ENCODE results near the gene CABP4. TPM values are rescaled to one million over a fixed set of nuclear protein-coding genes. Genes with fewer than 3 reads are reported as not detected.

CABP4 gene
- total RNA-seq, 1 experiment from 2014 or later = not detected

DNA sequence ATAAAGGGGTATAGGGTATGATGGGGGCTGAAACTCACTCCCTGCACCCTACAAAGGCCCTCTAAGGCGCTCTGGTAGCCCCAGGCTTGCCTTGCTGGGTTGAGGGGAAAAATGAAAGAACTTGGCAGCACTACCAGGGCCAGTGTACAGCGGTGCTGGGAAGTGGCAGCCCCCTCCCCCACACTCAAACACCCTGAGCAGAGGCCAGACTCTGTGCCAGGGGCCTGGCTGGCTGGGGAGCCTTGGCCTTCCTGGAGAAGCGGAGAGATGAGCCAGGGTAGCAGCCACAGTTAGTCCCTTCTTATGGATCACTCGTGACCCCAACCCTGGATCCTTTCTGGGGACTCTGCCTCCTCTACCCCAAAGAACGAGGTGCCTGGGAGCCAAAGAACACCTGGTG is 11.2 kb downstream of the CABP4 start:
- RAD21 ChIA-PET (ENCODE audit: low non-redundant PET in 1 of 2, low total read pairs in 2 of 2, uncharacterized antibody in 2 of 2, unreplicated experiment in 2 of 2) = no interaction called here
- H3K4me1 ChIP-seq (ENCODE audit: control insufficient read depth in 1 of 2, insufficient read depth in 2 of 2, low read length in 2 of 2) = peaks cover 35 to 59% of the 10 kb centered on the region in 2 experiments
- H3K9me2 ChIP-seq (ENCODE audit: insufficient read depth) = no peaks in the 10 kb centered on the region
- intact Hi-C loops (cut with micrococcal nuclease) = loop anchor here (5.0 kb wide), 1 partner anchor 114 kb away; the partner anchor contains the start of gene POLD4
- peak overlapping the region; percentile 100 for H3K4me2 ChIP-seq (ENCODE audit: low read length)
- TF ChIP-seq SIN3A (IDR thresholded peaks at IDR 0.05; ENCODE audit: low read depth) (no peak), SP1 (IDR thresholded peaks at IDR 0.05; ENCODE audit: low read depth) (no peak), RAD21 (IDR thresholded peaks at IDR 0.05; ENCODE audit: low read depth) (no peak), POLR2A (IDR thresholded peaks at IDR 0.05; ENCODE audit: borderline replicate concordance, extremely low read depth, insufficient read depth, insufficient read length) (no peak), ZFX (IDR thresholded peaks at IDR 0.05) (no peak), FOSL1 (IDR thresholded peaks at IDR 0.05; ENCODE audit: low read depth) (no peak), POLR2AphosphoS5 (IDR thresholded peaks at IDR 0.05; ENCODE audit: low read depth, low read length) (no peak), SRF (IDR thresholded peaks at IDR 0.05; ENCODE audit: low read depth) (no peak), EGR1 (IDR thresholded peaks at IDR 0.05; ENCODE audit: low read depth) (no peak), ELF1 (IDR thresholded peaks at IDR 0.05; ENCODE audit: borderline replicate concordance, low read depth) (no peak)
- TF ChIP-seq, protein P1, sequence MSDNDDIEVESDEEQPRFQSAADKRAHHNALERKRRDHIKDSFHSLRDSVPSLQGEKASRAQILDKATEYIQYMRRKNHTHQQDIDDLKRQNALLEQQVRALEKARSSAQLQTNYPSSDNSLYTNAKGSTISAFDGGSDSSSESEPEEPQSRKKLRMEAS (IDR thresholded peaks at IDR 0.05) = no peak
- TF ChIP-seq, protein P2, sequence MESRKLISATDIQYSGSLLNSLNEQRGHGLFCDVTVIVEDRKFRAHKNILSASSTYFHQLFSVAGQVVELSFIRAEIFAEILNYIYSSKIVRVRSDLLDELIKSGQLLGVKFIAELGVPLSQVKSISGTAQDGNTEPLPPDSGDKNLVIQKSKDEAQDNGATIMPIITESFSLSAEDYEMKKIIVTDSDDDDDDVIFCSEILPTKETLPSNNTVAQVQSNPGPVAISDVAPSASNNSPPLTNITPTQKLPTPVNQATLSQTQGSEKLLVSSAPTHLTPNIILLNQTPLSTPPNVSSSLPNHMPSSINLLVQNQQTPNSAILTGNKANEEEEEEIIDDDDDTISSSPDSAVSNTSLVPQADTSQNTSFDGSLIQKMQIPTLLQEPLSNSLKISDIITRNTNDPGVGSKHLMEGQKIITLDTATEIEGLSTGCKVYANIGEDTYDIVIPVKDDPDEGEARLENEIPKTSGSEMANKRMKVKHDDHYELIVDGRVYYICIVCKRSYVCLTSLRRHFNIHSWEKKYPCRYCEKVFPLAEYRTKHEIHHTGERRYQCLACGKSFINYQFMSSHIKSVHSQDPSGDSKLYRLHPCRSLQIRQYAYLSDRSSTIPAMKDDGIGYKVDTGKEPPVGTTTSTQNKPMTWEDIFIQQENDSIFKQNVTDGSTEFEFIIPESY (IDR thresholded peaks at IDR 0.05; ENCODE audit: extremely low read depth, insufficient replicate concordance, low read length) = no peak
- TF ChIP-seq, protein P3, sequence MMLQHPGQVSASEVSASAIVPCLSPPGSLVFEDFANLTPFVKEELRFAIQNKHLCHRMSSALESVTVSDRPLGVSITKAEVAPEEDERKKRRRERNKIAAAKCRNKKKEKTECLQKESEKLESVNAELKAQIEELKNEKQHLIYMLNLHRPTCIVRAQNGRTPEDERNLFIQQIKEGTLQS (IDR thresholded peaks at IDR 0.05) = no peak
- ATAC-seq = no peak
- no TSS peak for BruUV-seq (replicated peaks)
- H3K9me3 ChIP-seq (ENCODE audit: control insufficient read depth in 1 of 2, insufficient read depth in 1 of 2, low read depth in 1 of 2, low read length in 2 of 2) = no peaks in the 10 kb centered on the region
- no peaks in the 10 kb centered on the region for H3K36me3 ChIP-seq (ENCODE audit: control insufficient read depth in 1 of 2, insufficient read depth in 2 of 2, low read length in 2 of 2)
- POLR2A ChIA-PET = interaction anchor here (1.0 kb wide), 1 partner anchor 8 kb away, joined by 3 read pairs; no protein-coding TSS in a partner anchor
- CTCF ChIA-PET = interaction anchor here (1.5 kb wide), 1 partner anchor 27 kb away, joined by 3 read pairs; no protein-coding TSS in a partner anchor
- peak overlapping the region; percentile 98 for H3K27ac ChIP-seq (ENCODE audit: low read depth, low read length)
- H3K4me3 ChIP-seq (replicated peaks in 1 of 2; ENCODE audit: low read depth in 1 of 2, low read length in 2 of 2) = no peak overlapping the region
- H3K9ac ChIP-seq (ENCODE audit: low read length) = no peak overlapping the region
- H4K20me1 ChIP-seq (ENCODE audit: insufficient read depth) = no peaks in the 10 kb centered on the region
- no peak for DNase-seq (ENCODE audit: low read depth, low spot score)
- H3K79me2 ChIP-seq (ENCODE audit: insufficient read depth, low read length) = peaks cover 15% of the 10 kb centered on the region; the same call in 1 of the 2 replicates
- no peak overlapping the region for H2AFZ ChIP-seq (ENCODE audit: low read depth, low read length, poor library complexity, severe bottlenecking)
- H3K27me3 ChIP-seq (ENCODE audit: insufficient read depth, low read length) = no peaks in the 10 kb centered on the region

Data from HCT116 (cell line).